ENCODE data around the gene MTRF1.

The MTRF1 gene

DNA sequence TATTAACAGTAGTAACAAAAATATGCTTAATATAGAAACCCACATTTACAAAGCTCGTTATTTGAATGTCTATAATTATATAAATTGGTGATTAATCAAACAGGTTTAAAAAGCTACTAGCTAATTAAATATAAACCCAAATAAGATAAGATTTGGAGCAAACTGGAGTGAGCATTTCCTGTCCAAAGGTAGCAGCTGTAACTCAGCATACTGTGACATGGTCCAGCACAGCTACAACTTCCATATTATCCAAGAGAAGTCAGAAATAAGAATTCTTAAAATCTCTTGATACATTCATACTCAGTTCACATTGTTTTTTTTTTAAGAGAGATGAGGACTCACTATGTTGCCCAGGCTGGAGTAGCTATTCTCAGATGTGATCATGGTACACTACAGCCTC is 8.5 kb downstream of the MTRF1 start:
- no CpG with 5 or more reads among the region's 1 CpG for WGBS
- Histone ChIP-seq H2BK15ac (ENCODE audit: low read depth, poor library complexity, severe bottlenecking) (no peak overlapping the region), H2AFZ (ENCODE audit: low read depth, low read length) (no peak overlapping the region), H3K9me3 (ENCODE audit: control insufficient read depth, low read length) (no peaks in the 10 kb centered on the region), H3K27me3 (ENCODE audit: control insufficient read depth in 1 of 2, insufficient read depth in 1 of 2, low read length in 2 of 2) (no peaks in the 10 kb centered on the region), H3K9ac (ENCODE audit: low read length) (no peak overlapping the region), H3K14ac (ENCODE audit: low read length in 2 of 2) (no peak overlapping the region), H2BK120ac (ENCODE audit: low read depth, low read length) (no peak overlapping the region), H3K4me1 (ENCODE audit: control insufficient read depth, insufficient read depth, low read depth, low read length) (no peaks in the 10 kb centered on the region), H3K36me3 (ENCODE audit: control insufficient read depth in 1 of 2, insufficient read depth in 2 of 2, low read depth in 1 of 2, low read length in 2 of 2) (peaks cover 4 to 78% of the 10 kb centered on the region in 2 experiments), H3K18ac (ENCODE audit: low read depth in 1 of 2, low read length in 2 of 2) (no peak overlapping the region), H4K8ac (ENCODE audit: low read length) (no peak overlapping the region), H3K4me2 (ENCODE audit: low read length, poor library complexity, severe bottlenecking) (no peak overlapping the region), H4K91ac (ENCODE audit: low read length) (no peak overlapping the region), H3K4me3 (ENCODE audit: insufficient read depth in 1 of 2, low read depth in 1 of 2, low read length in 2 of 2) (no peak overlapping the region), H3K27ac (ENCODE audit: low read length, poor library complexity, severe bottlenecking) (no peak overlapping the region), H3K4ac (ENCODE audit: low read depth in 1 of 2, low read length in 2 of 2) (no peak overlapping the region), H2AK5ac (ENCODE audit: low read length, severe bottlenecking) (no peak overlapping the region), H2BK5ac (ENCODE audit: low read depth, low read length, poor library complexity, severe bottlenecking) (no peak overlapping the region), H2BK12ac (ENCODE audit: low read length in 2 of 2) (no peak overlapping the region), H3K79me1 (replicated peaks; ENCODE audit: low read length, poor library complexity, severe bottlenecking) (peaks cover 8% of the 10 kb centered on the region), H3K23ac (ENCODE audit: low read length in 2 of 2) (no peak overlapping the region)
- no peak for DNase-seq

GRCh38 chr13:41250993-41251392 is 12.4 kb downstream of the MTRF1 start:
- Histone ChIP-seq H3K79me1 (replicated peaks; ENCODE audit: low read length, poor library complexity, severe bottlenecking) (peaks cover 2% of the 10 kb centered on the region), H3K9ac (ENCODE audit: low read length) (no peak overlapping the region), H3K4ac (ENCODE audit: low read depth in 1 of 2, low read length in 2 of 2) (no peak overlapping the region), H4K8ac (ENCODE audit: low read length) (no peak overlapping the region), H3K18ac (ENCODE audit: low read depth in 1 of 2, low read length in 2 of 2) (no peak overlapping the region), H2AFZ (ENCODE audit: low read depth, low read length) (no peak overlapping the region), H2BK15ac (ENCODE audit: low read depth, poor library complexity, severe bottlenecking) (no peak overlapping the region), H2BK12ac (ENCODE audit: low read length in 2 of 2) (no peak overlapping the region), H2BK5ac (ENCODE audit: low read depth, low read length, poor library complexity, severe bottlenecking) (no peak overlapping the region), H2BK120ac (ENCODE audit: low read depth, low read length) (no peak overlapping the region), H3K23ac (ENCODE audit: low read length in 2 of 2) (no peak overlapping the region), H3K4me2 (ENCODE audit: low read length, poor library complexity, severe bottlenecking) (no peak overlapping the region), H2AK5ac (ENCODE audit: low read length, severe bottlenecking) (no peak overlapping the region), H3K27ac (ENCODE audit: low read length, poor library complexity, severe bottlenecking) (no peak overlapping the region), H3K4me3 (ENCODE audit: insufficient read depth in 1 of 2, low read depth in 1 of 2, low read length in 2 of 2) (no peak overlapping the region), H3K9me3 (ENCODE audit: control insufficient read depth, low read length) (no peaks in the 10 kb centered on the region), H3K14ac (ENCODE audit: low read length in 2 of 2) (no peak overlapping the region), H3K27me3 (ENCODE audit: control insufficient read depth in 1 of 2, insufficient read depth in 1 of 2, low read length in 2 of 2) (no peaks in the 10 kb centered on the region), H4K91ac (ENCODE audit: low read length) (no peak overlapping the region), H3K36me3 (ENCODE audit: control insufficient read depth in 1 of 2, insufficient read depth in 2 of 2, low read depth in 1 of 2, low read length in 2 of 2) (peaks cover 14 to 75% of the 10 kb centered on the region in 2 experiments), H3K4me1 (ENCODE audit: control insufficient read depth, insufficient read depth, low read depth, low read length) (no peaks in the 10 kb centered on the region)
- DNase-seq, result no peak

DNA sequence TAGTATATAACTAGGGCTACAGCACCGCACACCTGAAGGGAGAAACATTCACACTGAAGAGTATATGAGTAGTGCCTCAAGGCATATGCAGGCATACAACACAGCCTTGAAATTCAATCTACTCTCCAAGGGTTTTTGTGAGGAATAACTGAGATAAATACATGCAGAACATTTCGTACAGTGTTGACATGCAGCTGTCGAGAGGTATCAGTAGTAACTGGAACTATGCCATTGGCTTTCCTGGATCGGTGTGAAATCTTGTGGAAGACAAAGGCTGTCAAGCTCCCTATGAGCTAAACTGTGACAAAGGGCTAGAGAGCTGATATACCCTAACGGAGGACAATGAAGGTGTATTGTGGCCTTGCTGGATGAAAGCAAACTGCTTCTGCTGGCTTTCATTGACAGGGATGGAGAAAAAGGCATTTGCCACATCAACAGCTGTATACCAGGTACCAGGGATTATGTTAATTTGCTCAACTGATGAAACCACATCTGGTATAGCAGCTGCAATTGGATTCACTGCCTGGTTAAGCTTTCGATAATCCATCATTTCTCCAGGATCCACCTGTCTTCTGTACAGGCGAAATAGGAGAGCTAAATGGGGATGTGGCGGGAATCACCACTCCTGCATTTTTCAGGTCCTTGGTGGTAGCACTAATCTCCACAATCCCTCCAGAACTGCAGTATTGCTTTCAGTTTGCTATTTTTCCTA is 16.3 kb downstream of the MTRF1 start:
- Histone ChIP-seq H4K8ac (ENCODE audit: low read length) (no peak overlapping the region), H2BK5ac (ENCODE audit: low read depth, low read length, poor library complexity, severe bottlenecking) (no peak overlapping the region), H3K4me3 (ENCODE audit: insufficient read depth in 1 of 2, low read depth in 1 of 2, low read length in 2 of 2) (no peak overlapping the region), H2AFZ (ENCODE audit: low read depth, low read length) (no peak overlapping the region), H3K18ac (ENCODE audit: low read depth in 1 of 2, low read length in 2 of 2) (no peak overlapping the region), H3K4ac (ENCODE audit: low read depth in 1 of 2, low read length in 2 of 2) (no peak overlapping the region), H3K79me1 (replicated peaks; ENCODE audit: low read length, poor library complexity, severe bottlenecking) (peaks cover 2% of the 10 kb centered on the region), H3K36me3 (ENCODE audit: control insufficient read depth in 1 of 2, insufficient read depth in 2 of 2, low read depth in 1 of 2, low read length in 2 of 2) (peaks cover 14 to 43% of the 10 kb centered on the region in 2 experiments), H2BK12ac (ENCODE audit: low read length in 2 of 2) (no peak overlapping the region), H2BK120ac (ENCODE audit: low read depth, low read length) (no peak overlapping the region), H3K4me1 (ENCODE audit: control insufficient read depth, insufficient read depth, low read depth, low read length) (no peaks in the 10 kb centered on the region), H3K27me3 (ENCODE audit: control insufficient read depth in 1 of 2, insufficient read depth in 1 of 2, low read length in 2 of 2) (no peaks in the 10 kb centered on the region), H3K23ac (ENCODE audit: low read length in 2 of 2) (no peak overlapping the region), H3K9ac (ENCODE audit: low read length) (no peak overlapping the region), H2AK5ac (ENCODE audit: low read length, severe bottlenecking) (no peak overlapping the region), H3K4me2 (ENCODE audit: low read length, poor library complexity, severe bottlenecking) (no peak overlapping the region), H3K9me3 (ENCODE audit: control insufficient read depth, low read length) (no peaks in the 10 kb centered on the region), H2BK15ac (ENCODE audit: low read depth, poor library complexity, severe bottlenecking) (no peak overlapping the region), H3K14ac (ENCODE audit: low read length in 2 of 2) (no peak overlapping the region), H3K27ac (ENCODE audit: low read length, poor library complexity, severe bottlenecking) (no peak overlapping the region), H4K91ac (ENCODE audit: low read length) (no peak overlapping the region)
- WGBS, result 96% methylated on average over 7 of the region's 8 CpGs
- DNase-seq, result no peak

- no peak overlapping the region for H3K23ac ChIP-seq (ENCODE audit: low read length in 2 of 2)
Measured at GRCh38 chr13:41244556-41244955, 18.8 kb downstream of the MTRF1 start.

More at GRCh38 chr13:41244556-41244955, 18.8 kb downstream of the MTRF1 start:
- H3K4ac ChIP-seq (ENCODE audit: low read depth in 1 of 2, low read length in 2 of 2), result no peak overlapping the region
- H2BK15ac ChIP-seq (ENCODE audit: low read depth, poor library complexity, severe bottlenecking), result no peak overlapping the region
- H2AFZ ChIP-seq (ENCODE audit: low read depth, low read length), result no peak overlapping the region
- no peak overlapping the region for H2BK120ac ChIP-seq (ENCODE audit: low read depth, low read length)
- H3K4me1 ChIP-seq (ENCODE audit: control insufficient read depth, insufficient read depth, low read depth, low read length), result no peaks in the 10 kb centered on the region
- no peak overlapping the region for H2BK12ac ChIP-seq (ENCODE audit: low read length in 2 of 2)
- no peak overlapping the region for H4K91ac ChIP-seq (ENCODE audit: low read length)
- no peak overlapping the region for H3K9ac ChIP-seq (ENCODE audit: low read length)
- no peak overlapping the region for H2AK5ac ChIP-seq (ENCODE audit: low read length, severe bottlenecking)
- H3K79me1 ChIP-seq (replicated peaks; ENCODE audit: low read length, poor library complexity, severe bottlenecking), result peaks cover 2% of the 10 kb centered on the region
- no peaks in the 10 kb centered on the region for H3K27me3 ChIP-seq (ENCODE audit: control insufficient read depth in 1 of 2, insufficient read depth in 1 of 2, low read length in 2 of 2)
- no peaks in the 10 kb centered on the region for H3K9me3 ChIP-seq (ENCODE audit: control insufficient read depth, low read length)
- 97% methylated on average over 3 of the region's 3 CpGs for WGBS
- DNase-seq, result no peak
- H3K14ac ChIP-seq (ENCODE audit: low read length in 2 of 2), result no peak overlapping the region
- H3K4me2 ChIP-seq (ENCODE audit: low read length, poor library complexity, severe bottlenecking), result no peak overlapping the region
- peaks cover 15 to 32% of the 10 kb centered on the region in 2 experiments for H3K36me3 ChIP-seq (ENCODE audit: control insufficient read depth in 1 of 2, insufficient read depth in 2 of 2, low read depth in 1 of 2, low read length in 2 of 2)
- no peak overlapping the region for H3K4me3 ChIP-seq (ENCODE audit: insufficient read depth in 1 of 2, low read depth in 1 of 2, low read length in 2 of 2)
- no peak overlapping the region for H2BK5ac ChIP-seq (ENCODE audit: low read depth, low read length, poor library complexity, severe bottlenecking)
- no peak overlapping the region for H3K27ac ChIP-seq (ENCODE audit: low read length, poor library complexity, severe bottlenecking)
- no peak overlapping the region for H3K18ac ChIP-seq (ENCODE audit: low read depth in 1 of 2, low read length in 2 of 2)
- H4K8ac ChIP-seq (ENCODE audit: low read length), result no peak overlapping the region
